Measurements from ENCODE around the gene SUMO3. TPM values are rescaled to one million over a fixed set of nuclear protein-coding genes. Genes with fewer than 3 reads are reported as not detected.

Gene SUMO3
- total and polyA plus RNA-seq, 2 of the 8 experiments (the other 6 are each of a cell fraction or from before 2014, with no cell fraction given), result 96.8 to 101 TPM

GRCh38 chr21:44761011-44761729 lies 56.7 kb downstream of the SUMO3 start:
- Histone ChIP-seq H3K56ac (replicated peaks; ENCODE audit: insufficient read length, low read depth, low read length) (no peak overlapping the region), H3K9me3 (ENCODE audit: insufficient read depth in 2 of 2, low read depth in 1 of 2, low read length in 1 of 2) (peaks cover 0 to 6% of the 10 kb centered on the region in 2 experiments; a peak in 1 of 4 replicates), H3K9ac (replicated peaks in 1 of 4; ENCODE audit: extremely low read depth in 1 of 4, low read depth in 3 of 4, low read length in 3 of 4) (no peak overlapping the region), H2BK5ac (ENCODE audit: low read depth, low read length) (no peak overlapping the region), H3K27ac (ENCODE audit: low read depth, low read length) (no peak overlapping the region), H3K79me2 (ENCODE audit: control insufficient read depth in 1 of 2, insufficient read depth in 2 of 2, low read length in 2 of 2) (no peaks in the 10 kb centered on the region), H3K4me1 (replicated peaks in 1 of 4; ENCODE audit: control insufficient read depth in 3 of 4, insufficient read depth in 4 of 4, low read length in 3 of 4) (peaks cover 0 to 35% (median 15%) of the 10 kb centered on the region in 4 experiments; a peak in 6 of 7 replicates), H3K27me3 (replicated peaks in 1 of 4; ENCODE audit: control insufficient read depth in 3 of 4, extremely low read depth in 1 of 4, insufficient read depth in 3 of 4, low read length in 3 of 4) (no peaks in the 10 kb centered on the region), H3K18ac (ENCODE audit: extremely low read depth, low read length) (no peak overlapping the region), H4K20me1 (replicated peaks in 1 of 2; ENCODE audit: control insufficient read depth in 1 of 2, insufficient read depth in 2 of 2, low read length in 2 of 2) (no peaks in the 10 kb centered on the region), H3K23me2 (ENCODE audit: low read depth, low read length) (no peaks in the 10 kb centered on the region), H2BK20ac (ENCODE audit: low read length) (no peak overlapping the region; the same call in 1 of the 2 replicates), H3K4me3 (ENCODE audit: extremely low read depth in 1 of 4, insufficient read depth in 2 of 4, low read depth in 3 of 4, low read length in 4 of 4) (no peak overlapping the region), H3K4me2 (ENCODE audit: insufficient read depth in 1 of 2, low read depth in 2 of 2, low read length in 2 of 2) (no peak overlapping the region), H3K23ac (ENCODE audit: insufficient read length) (no peak overlapping the region), H4K5ac (ENCODE audit: insufficient read length, low read depth, low read length) (peak overlapping the region; percentile 75), H2AFZ (ENCODE audit: low read length) (no peak overlapping the region), H3K4ac (replicated peaks; ENCODE audit: insufficient read length, low read depth, low read length) (peak overlapping the region; percentile 6), H3K79me1 (ENCODE audit: low read depth, low read length) (peaks cover 3% of the 10 kb centered on the region; the same call in 1 of the 2 replicates), H4K8ac (ENCODE audit: extremely low read depth, insufficient read depth, low read length) (no peak overlapping the region), H2BK120ac (replicated peaks; ENCODE audit: low read depth, low read length) (peak overlapping the region; percentile 61), H3K14ac (ENCODE audit: insufficient read length) (no peak overlapping the region), H2BK15ac (ENCODE audit: low read length) (0 out of 2 replicates have a peak overlapping the region, but pooled peaks have one; percentile 37), H3K36me3 (ENCODE audit: control insufficient read depth in 2 of 4, insufficient read depth in 4 of 4, low read length in 3 of 4) (no peaks in the 10 kb centered on the region), H2AK5ac (ENCODE audit: low read depth, low read length) (peak overlapping the region; percentile 82; the same call in 1 of the 2 replicates), H2BK12ac (ENCODE audit: low read depth, low read length) (peak overlapping the region; percentile 88; the same call in 1 of the 2 replicates), H4K91ac (replicated peaks; ENCODE audit: insufficient read length, low read length) (peak overlapping the region; percentile 96)
- CTCF ChIA-PET (ENCODE audit: partially characterized antibody), result interaction anchor here (0.6 to 4.7 kb wide), 30 partner anchors 8 to 287 kb away, joined by 3 to 28 read pairs (median 4); partner anchors contain the start of genes KRTAP10-12 and UBE2G2
- WGBS, 2 experiments (ENCODE audit: extremely low coverage in 1 of 2, insufficient coverage in 1 of 2, insufficient read length in 1 of 2, insufficient replicate concordance in 2 of 2, low coverage in 1 of 2, low lambda C conversion rate in 2 of 2, missing lambda C conversion rate in 1 of 2), result 66% methylated on average over 21 of the region's 21 CpGs; no CpG with 5 or more reads in 1 of the 2 experiments
- no peak for DNase-seq (ENCODE audit: low read depth in 1 of 2, low spot score in 2 of 2)
- TF ChIP-seq CTCF (IDR thresholded peaks at IDR 0.05; ENCODE audit: control extremely low read depth in 1 of 3, insufficient read depth in 1 of 3, low read depth in 1 of 3, low read length in 3 of 3) (peak in 2 of 3 experiments; percentile 67 to 90; a peak in 3 of 4 replicates), CBX8 (IDR thresholded peaks at IDR 0.05; ENCODE audit: borderline replicate concordance, low read depth, low read length) (no peak), MAFK (IDR thresholded peaks at IDR 0.05; ENCODE audit: low read depth, low read length) (no peak), RAD21 (IDR thresholded peaks at IDR 0.05 in 1 of 2, conservative IDR thresholded peaks at IDR 0.05 in 1 of 2; ENCODE audit: low read depth in 2 of 2, low read length in 2 of 2) (peak; percentile 65 to 79), GABPA (IDR thresholded peaks at IDR 0.05; ENCODE audit: borderline replicate concordance, insufficient read depth, low read length) (peak; percentile 50; the same call in 1 of the 2 replicates), CREB1 (IDR thresholded peaks at IDR 0.05) (no peak)
- POLR2A ChIA-PET (ENCODE audit: partially characterized antibody), result interaction anchor here (0.9 to 2.6 kb wide), 4 partner anchors 7 to 12 kb away, joined by 3 to 10 read pairs (median 3); no protein-coding TSS in a partner anchor
- FAIRE-seq, result peak; percentile 92
